Head of caudate nucleus (tissue), 42 donors: ENCODE results near the gene NCDN.
A peak's percentile ranks its signal among the peaks of the same experiment; 100 is the strongest.

Source experiments
- DNase-seq, 42 donors: peaks; one replicate each; pipeline versions ENCODE4 v3.0.0 to v3.0.0-alpha.2; 2020 to 2021; ENCODE audit warnings: mixed read lengths in 7 of 42
- intact Hi-C: fragments of 100-400 bp; cut with DNase I; formaldehyde crosslinking; loops from one replicate; pipeline ENCODE4 v1.15.0; 2022

NCDN gene

DNA sequence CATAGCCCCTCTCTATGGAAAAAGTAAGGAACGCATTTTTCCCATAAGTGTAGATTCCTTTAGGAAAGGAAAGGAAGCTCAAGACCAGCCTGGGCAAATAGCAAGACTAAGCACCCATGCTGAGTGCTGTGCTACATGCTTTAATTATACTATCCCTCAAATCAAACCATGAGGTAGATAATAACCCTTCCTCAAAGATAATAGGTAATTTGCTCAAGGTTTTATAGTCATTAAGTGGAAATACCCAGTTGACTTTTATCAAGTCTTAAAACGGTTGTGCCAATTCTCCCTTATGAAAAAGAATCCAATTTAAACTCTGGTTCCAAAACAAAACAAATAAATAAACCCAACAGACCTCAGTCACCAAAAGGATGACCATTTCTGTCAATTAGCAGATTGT lies 3.7 kb upstream of the NCDN start:
- intact Hi-C loops, result no loop called here
- DNase-seq, result no peak

DNA sequence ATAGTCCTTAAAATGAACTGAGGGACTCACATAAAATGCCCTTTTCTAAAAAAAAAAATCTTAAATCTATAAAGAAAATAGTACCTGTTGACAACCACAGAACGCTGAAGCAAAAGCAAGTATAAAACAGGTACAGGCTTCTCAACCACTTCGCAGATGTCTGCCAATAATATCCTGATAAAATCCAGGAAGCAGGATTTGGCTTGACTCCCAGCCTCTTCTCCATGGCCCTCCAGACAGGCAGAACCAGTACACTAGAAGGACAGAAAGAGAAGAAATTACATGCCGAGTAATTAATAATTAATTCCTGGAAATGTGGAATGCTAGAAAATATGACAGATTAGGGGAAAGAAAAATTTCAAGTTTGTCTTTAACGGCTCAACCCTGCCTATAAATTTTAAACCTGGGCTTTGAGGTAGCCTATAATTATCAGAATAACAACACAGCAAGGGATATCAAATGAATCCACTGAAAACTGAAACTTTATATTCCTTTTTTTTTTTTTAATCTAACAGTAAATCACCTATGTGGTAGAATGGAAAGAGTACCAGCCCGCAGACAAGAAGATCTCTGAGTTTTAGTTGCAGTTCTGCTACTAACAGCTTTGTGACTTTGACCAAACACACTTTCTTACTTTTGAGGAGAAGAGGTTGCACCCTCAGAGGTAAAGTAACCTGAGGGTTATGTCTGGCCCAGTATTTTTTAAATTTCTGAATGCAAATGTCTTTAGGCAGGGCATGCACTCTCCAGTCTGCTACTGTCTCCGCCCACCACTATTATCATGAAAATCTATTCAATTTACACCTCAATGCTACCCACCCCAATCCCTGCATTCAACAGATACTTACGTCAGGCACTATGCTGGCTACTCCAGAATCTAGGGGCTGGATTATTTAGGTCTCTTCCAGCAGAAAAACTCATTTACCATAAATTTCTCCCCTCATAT lies 3.1 kb upstream of the NCDN start:
- peak in 2 of 42 donors; percentile 7 to 36 for DNase-seq
- intact Hi-C loops, result loop anchor here (5.0 kb wide), 1 partner anchor 362 kb away; the partner anchor contains the start of gene SFPQ

DNA sequence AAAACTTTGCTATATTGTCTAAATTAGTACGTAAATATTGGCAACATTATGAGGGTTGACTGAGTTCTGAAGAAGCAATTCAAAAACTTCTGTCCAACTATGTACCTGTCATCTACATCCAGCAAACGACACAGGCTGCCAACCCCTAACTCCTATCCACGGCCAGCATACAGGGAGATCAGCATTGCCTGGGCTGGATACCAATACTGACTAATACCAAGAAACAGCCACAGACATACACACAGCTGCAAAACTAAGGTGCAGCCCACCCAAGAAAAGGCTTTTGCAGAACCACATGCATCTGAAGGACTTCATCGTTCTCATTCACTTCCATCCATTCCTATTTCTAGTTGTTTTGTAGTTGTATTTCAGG lies 2.4 kb upstream of the NCDN start:
- intact Hi-C loops, result loop anchor here (5.0 kb wide), 1 partner anchor 363 kb away; the partner anchor contains the start of gene SFPQ

DNA sequence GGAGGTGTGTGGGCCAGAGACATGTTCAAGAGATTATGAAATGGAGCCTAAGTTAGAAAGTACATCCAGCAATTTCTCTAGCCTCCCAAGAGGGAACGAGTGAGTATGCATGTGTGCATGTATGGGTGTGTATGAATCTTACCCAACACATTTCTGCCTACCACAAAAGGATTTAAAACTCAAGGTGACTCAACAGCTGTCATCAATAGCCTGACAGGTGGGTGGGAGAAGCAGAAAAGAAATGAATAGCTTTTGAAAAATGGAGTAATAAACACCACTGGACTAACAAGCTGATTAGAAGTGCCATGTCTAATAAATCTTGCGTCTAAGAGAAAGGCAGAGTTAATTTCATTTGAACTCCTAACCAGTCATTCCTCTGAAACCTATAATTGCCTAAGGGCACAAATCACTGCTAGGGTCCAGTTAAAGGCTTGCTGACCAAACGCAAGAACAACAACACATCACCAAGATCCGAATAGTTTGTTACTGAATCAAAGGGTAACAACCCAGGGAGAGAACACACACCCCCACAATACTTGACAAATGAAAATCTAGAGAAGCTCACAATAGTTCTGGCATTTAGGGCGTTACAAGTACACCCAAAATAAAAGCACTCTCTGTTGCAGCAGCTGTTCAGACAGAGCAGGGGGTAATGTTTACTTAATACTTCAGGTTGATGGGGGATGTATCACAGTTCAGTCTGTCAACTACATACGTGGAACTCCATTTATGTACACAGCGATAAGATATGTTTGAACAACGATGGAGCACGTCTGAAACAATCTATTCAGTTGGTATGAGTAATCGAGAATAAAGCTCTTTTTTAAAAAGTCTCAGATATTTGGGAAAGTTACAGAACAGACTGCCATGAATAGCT lies 1.8 kb upstream of the NCDN start:
- intact Hi-C loops, result loop anchor here (5.0 kb wide), 1 partner anchor 364 kb away; the partner anchor contains the start of gene SFPQ

More for the DNA sequence above, 2.4 kb upstream of the NCDN start:
- DNase-seq, result peak in 1 of 42 donors; percentile 9

GRCh38 chr1:35556484-35557117 lies 998 bp upstream of the NCDN start:
- peak in 2 of 42 donors; percentile 7 to 55 for DNase-seq

More for the DNA sequence above, 1.8 kb upstream of the NCDN start:
- peak in 6 of 42 donors; percentile 11 to 64 (median 35) for DNase-seq

GRCh38 chr1:35557118-35557610 lies 435 bp upstream of the NCDN start, which contains the start of gene KIAA0319L:
Gene KIAA0319L (minus strand): TSS chr1:35557403. CDS start chr1:35554491, 2,912 bp downstream.
- DNase-seq, result peak; percentile 80 to 96 (median 92)
- intact Hi-C loops, result loop anchor here (5.0 kb wide), 1 partner anchor 365 kb away; the partner anchor contains the start of gene SFPQ

More at GRCh38 chr1:35556484-35557117, 998 bp upstream of the NCDN start:
- intact Hi-C loops, result loop anchor here (5.0 kb wide), 1 partner anchor 364 kb away; the partner anchor contains the start of gene SFPQ

DNA sequence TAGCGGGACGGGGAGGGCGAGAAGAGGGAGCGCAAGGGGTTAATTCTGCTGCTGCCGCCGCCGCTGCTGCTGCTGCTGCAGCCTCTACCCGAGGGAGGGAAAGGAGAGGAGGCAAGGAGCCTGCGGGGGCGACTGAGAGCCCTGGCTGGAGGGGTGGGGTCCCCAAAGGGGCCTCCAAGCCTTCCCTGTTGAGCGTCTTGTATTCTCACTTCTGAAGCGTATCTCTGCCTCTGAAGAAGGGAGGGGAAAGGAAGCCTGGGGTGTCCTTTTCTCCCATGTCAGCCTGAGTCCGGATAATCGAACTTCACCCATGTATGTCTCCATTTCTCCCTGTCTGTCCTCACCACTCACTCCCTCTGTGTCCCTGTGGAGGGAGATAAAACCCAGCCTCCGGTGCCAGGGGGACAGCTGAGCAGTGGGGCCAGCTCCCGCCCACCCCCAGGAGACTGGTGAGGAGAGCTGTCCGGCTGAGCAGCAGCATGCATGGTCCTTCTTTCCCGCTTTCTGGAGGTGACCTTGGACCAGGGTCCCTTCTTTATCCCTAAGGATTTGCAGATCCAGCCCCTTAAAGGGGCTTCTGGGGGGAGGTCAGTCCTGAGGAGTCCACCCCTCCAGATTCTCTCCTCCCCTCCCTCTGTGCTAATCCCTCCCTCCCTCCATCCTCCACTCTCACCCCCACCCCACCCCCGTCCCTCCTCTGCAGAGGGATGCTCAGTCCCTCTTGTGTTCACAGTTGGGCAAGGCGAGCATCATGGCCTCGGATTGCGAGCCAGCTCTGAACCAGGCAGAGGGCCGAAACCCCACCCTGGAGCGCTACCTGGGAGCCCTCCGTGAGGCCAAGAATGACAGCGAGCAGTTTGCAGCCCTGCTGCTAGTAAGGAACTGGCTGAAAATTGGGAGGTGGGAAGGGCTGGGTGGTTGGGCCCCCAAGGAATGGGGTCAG lies 1.0 kb downstream of the NCDN start:
- DNase-seq, result peak in 8 of 42 donors; percentile 27 to 66 (median 42)
- intact Hi-C loops, result loop anchor here (5.0 kb wide), 1 partner anchor 366 kb away; the partner anchor contains the start of gene SFPQ

DNA sequence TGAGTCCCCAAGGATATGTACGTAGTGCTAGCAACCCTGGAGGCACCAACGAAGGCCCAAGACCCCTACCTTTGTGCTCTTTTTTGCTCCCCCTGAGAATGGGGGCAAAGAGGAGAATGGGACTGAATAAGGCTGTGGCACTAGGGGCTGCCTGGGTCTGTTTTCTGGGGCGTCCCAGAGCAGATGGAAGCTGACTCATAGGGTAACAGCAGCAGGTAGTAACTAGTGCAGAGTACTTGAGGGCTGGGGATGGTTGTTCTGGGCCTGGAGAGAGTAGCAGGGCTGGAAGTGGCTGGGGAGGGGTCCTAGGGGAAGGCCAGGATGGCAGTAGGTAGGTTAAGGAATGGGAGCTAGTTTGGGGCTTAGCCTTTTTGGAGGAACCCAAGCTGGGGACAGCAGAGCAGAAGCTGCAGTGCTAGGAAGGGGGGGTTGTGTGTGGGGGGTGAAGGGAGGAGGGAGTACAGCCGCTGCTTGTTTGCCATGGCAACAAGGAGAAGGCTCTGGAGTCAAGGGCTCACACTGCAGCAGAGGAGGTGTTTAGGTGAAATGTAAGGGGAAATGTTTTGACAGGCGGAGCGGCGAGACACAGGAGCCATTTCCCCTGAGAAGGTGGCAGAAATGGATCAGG lies 1.8 kb downstream of the NCDN start:
- intact Hi-C loops, result loop anchor here (5.0 kb wide), 1 partner anchor 367 kb away; the partner anchor contains the start of gene SFPQ
- DNase-seq, result peak in 32 of 42 donors; percentile 38 to 90 (median 66)

DNA sequence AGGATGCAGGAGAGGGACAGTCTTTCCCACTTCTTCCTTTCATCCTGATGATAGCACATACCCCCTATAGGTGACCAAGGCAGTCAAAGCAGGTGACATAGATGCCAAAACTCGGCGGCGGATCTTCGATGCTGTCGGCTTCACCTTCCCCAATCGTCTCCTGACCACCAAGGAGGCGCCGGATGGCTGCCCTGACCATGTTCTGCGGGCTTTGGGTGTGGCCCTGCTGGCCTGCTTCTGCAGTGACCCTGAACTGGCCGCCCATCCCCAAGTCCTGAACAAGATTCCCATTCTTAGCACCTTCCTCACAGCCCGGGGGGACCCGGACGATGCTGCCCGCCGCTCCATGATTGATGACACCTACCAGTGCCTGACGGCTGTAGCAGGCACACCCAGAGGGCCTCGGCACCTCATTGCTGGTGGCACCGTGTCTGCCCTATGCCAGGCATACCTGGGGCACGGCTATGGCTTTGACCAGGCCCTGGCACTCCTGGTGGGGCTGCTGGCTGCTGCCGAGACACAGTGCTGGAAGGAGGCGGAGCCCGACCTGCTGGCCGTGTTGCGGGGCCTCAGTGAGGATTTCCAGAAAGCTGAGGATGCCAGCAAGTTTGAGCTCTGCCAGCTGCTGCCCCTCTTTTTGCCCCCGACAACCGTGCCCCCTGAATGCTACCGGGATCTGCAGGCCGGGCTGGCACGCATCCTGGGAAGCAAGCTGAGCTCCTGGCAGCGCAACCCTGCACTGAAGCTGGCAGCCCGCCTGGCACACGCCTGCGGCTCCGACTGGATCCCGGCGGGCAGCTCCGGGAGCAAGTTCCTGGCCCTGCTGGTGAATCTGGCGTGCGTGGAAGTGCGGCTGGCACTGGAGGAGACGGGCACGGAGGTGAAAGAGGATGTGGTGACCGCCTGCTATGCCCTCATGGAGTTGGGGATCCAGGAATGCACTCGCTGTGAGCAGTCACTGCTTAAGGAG lies 2.9 kb downstream of the NCDN start:
- DNase-seq, result peak; percentile 63 to 93 (median 84)
- intact Hi-C loops, result loop anchor here (5.0 kb wide), 1 partner anchor 108 kb away; no protein-coding TSS in a partner anchor

- intact Hi-C loops, result loop anchor here (5.0 kb wide), 1 partner anchor 109 kb away; no protein-coding TSS in a partner anchor
- DNase-seq, result peak in 1 of 42 donors; percentile 34
Measured at GRCh38 chr1:35561297-35561971, 3.8 kb downstream of the NCDN start.

DNA sequence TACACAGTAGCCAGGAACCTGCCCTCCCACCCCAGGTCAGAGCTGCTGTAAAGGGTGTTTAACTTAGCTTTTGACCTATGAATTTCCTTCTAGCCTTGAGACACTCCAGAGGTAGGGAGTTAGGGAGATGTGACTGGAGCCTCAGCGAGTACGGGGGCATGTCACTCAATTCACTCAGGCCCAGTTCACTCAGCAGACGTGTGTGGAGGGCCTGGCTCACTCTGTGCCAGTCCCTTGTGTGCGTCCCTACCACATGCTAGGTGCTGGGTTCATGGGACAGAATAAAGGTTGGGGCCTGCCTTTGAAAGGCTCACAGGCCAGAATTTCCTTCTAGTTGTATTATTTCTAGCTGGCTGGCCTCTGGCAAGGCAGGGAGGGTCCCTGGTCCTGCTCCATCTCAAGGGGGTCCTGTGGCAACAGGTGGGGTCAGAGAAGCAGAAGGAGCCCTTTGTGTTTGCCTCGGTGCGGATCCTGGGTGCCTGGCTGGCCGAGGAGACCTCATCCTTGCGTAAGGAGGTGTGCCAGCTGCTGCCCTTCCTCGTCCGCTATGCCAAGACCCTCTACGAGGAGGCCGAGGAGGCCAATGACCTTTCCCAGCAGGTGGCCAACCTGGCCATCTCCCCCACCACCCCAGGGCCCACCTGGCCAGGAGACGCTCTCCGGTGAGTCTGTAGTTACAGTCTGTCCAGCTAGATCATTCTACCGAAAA lies 4.5 kb downstream of the NCDN start:
- intact Hi-C loops, result loop anchor here (5.0 kb wide), 1 partner anchor 110 kb away; no protein-coding TSS in a partner anchor
- DNase-seq, result peak in 1 of 42 donors; percentile 34

DNA sequence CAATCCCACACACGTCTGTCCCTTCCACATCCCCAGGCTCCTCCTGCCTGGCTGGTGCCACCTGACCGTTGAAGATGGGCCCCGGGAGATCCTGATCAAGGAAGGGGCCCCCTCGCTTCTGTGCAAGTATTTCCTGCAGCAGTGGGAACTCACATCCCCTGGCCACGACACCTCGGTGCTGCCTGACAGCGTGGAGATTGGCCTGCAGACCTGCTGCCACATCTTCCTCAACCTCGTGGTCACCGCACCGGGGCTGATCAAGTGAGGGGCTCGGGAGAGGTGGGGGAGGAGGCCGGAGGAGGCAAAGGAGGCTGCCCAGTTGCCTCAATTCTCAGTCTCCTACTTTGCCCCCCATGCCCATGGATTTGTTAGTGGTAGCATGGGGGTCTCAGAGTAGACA lies 5.6 kb downstream of the NCDN start:
- intact Hi-C loops, result loop anchor here (5.0 kb wide), 1 partner anchor 111 kb away; no protein-coding TSS in a partner anchor
- DNase-seq, result peak in 1 of 42 donors; percentile 32

DNA sequence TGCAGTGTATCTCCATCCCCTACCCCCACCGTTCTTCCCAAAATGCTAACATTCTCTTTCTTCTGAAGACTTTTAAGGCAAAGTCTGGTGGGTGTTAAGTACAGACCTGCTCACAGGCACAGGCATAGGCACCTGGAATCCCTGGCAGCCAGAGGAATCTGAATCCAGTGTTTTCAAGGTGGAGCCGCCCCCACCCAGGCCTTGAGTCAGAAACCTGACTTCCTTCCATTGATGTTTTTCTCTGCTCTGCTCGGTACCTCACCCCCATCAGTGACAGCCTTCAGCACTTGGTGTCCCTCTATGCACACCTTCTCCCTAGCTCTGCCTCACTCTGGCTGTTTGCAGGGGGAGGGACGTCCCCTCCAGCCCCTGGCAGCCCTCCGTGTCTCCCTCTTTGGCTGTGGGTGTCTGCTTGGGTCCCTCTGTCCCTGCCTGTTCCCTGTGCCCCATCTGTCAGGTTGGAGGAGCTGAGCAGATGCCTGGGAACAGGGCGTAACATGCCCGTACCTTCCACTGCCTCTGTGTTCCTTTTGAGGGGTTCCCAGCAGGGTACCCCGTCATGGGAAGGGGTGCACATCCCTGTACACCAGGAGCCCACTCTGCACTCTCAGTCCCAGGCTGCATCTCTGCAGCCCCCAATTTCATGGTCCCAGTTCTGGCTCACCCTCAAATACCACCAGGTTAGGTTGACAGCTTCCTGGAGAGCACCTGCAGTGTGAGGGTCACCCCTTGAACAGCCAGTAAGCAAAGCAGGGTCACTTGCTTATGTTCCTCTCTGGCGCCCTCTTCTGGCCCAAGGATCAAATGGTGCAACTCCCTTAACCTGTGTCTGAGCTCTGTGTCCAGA lies 6.7 kb downstream of the NCDN start:
- peak; percentile 66 to 93 (median 82) for DNase-seq
- intact Hi-C loops, result loop anchor here (5.0 kb wide), 1 partner anchor 112 kb away; no protein-coding TSS in a partner anchor
